ENCODE results near the gene ACTA1. TPM values are rescaled to one million over a fixed set of nuclear protein-coding genes. Genes with fewer than 3 reads are reported as not detected.
"Not testable (repeated sequence)": the region's sequence is repeated elsewhere in the genome, so short reads cannot be mapped to it uniquely, and the experiment has no call there.

The ACTA1 gene
- total RNA-seq, 1 experiment from 2014 or later = not detected

DNA sequence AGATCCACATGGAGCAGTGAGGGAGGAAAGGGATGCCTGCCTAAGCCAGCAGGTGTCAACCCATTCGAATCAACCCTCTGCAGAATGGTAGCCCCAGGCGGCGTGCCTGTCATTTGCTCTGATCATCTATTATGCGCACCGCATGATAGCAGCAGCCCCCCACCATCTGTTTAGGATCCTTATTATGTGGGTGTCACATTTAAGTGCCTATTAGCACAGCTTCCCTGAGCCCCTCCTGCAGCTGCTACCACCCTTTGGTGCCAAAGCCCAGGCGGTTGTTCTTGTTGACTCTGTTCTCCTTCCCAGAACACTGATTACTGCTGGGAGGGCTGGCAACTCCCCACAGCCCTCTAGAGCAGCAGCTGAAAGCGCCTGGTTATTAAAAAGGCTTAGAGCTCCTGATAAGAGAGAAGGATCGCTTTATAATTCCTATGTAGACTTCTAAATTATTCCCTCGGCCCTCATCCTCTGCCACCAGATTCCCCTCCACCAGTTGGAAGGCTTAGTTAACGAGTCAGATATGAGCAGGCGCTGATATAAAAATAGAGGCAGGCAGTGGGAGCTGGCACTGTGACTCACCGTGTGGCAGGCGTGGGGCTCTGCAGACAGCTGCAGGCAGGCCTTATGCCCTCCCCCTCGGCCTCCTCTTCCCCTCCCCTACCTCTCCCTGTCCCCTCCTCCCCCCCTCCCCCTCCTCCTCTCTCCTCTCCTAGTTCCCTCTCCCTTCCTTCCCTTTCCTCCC, 23.0 kb downstream of the ACTA1 start:
- peak; percentile 33 for DNase-seq (ENCODE audit: extremely low read depth, low read depth)

DNA sequence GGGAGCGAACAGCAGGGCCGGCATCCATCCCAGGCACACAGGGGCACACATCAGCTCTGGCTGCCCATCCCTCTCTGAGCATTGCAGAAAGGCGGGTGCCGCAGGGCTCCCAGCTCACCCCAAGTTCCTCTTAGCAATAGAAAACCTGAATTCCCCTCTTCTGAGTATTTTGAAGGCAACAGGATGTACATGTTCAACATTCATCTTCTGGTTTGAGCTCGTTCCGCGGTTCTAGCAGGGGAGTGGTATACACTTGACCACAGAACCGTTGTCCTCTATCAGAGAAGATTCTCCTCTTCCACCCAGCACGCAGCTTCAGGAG, 23.6 kb downstream of the ACTA1 start:
- no peak for DNase-seq (ENCODE audit: extremely low read depth, low read depth)

GRCh38 chr1:229409616-229410369, 24.1 kb downstream of the ACTA1 start:
- no peak for DNase-seq (ENCODE audit: extremely low read depth, low read depth)

DNA sequence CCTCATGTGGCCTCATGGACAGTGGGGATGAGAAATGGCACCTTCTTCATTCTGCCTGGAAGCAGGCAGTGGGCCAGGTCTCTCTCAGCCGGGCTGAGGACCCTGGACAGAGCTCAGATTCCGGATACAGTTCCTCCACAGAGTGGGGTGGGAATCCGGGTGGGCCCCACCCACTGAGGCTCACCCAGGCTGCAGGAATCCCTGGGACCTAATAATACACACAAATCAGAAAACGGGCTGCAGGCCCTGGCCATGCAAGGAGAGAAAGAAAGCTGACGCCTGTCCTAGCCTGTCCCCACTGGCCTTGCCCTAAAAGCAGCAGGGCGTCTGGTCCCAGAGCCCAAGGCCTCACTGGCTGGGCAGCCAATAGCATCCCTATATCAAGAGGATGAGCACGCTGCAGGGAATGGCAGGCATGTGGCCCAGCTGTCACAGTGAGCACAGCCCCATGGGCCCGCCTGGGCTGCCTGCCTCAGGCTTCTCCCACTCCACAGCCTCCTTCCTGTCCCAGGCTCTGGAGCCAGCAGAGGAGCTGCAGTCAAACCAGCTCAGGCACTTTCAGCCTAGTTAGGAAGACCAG, 25.3 kb downstream of the ACTA1 start:
- no peak for DNase-seq (ENCODE audit: extremely low read depth, low read depth)

- DNase-seq (ENCODE audit: extremely low read depth, low read depth) = no peak
Measured at GRCh38 chr1:229407206-229408026, 26.5 kb downstream of the ACTA1 start.

DNA sequence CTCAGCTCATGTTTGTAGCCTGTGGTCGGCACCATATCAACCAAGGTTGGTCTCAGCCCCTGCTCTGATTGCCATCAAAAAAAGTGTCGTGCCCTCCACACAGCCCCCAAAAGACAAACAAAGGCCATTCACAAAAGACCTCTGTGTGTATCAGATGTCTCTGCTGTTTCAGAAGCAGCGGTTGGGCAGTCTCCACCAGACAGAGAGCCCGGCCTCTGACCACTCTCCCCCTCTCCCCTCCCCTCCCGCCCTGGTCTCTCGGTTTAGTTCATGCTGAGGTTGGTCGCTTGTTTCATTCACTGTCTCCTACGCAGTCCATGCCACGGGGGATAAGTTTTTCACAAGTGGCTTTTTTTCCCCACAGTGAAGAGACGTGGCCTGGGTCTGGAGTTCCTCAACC, 27.1 kb downstream of the ACTA1 start:
- no peak for DNase-seq (ENCODE audit: extremely low read depth, low read depth)

- DNase-seq (ENCODE audit: extremely low read depth, low read depth) = no peak
Measured at GRCh38 chr1:229403573-229403972, 30.3 kb downstream of the ACTA1 start.

DNA sequence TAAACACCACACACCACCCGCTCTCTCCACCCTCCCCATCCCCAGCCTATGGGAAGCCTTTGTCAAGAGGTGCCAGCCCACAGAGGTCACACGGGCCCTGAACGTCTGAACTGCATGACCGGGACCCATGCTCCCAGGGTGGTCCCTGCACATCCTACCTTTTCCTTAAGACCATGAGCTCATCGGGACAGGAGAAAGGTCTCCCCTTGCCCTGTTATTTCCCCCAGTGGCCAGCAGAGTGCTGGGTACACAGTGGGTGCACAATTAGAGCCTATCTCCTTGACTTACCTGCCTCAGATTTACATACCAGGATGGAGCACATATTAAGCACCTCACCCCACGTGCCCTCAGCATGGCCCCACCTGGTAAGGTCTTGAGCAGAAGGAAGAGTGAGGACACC, 30.9 kb downstream of the ACTA1 start:
- no peak for DNase-seq (ENCODE audit: extremely low read depth, low read depth)

DNA sequence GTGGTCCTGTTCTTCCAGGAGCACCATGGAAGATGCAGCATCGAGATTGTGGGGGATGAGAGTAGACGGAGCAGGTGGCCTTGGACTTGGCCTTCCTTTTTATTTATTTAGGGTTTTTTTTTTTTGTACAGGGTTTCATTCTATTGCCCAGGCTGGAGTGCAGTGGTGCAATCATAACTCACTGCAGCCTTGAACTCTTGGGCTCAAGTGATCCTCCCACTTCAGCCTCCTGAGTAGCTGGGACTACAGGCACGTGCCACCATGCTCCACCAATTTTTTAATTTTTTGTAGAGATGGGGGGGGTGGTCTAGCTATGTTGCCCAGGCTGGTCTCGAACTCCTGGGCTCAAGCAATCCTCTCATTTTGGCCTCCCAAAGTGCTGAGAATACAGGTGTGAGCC, 31.6 kb downstream of the ACTA1 start:
- not testable (repeated sequence) for DNase-seq (ENCODE audit: extremely low read depth, low read depth)

DNA sequence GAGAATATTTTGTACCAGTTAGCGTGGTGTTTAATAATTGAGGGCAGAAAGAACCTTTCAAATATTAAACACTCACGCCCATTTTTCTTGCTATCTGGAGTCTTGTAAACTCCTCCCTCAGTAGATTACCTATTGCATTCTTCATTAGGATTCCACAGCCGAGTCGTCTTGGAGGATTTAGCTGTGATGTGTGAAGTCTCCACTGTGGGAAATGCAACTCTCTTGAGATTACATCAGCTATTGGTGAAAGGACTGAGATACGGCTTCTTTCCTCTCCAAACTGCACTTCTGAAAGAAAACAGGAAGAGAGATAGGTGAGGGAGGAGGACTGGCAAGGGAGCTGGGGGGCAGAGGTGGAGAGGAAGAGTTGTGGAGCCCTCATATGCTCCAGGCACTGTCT, 36.1 kb downstream of the ACTA1 start:
- peak; percentile 37 for DNase-seq (ENCODE audit: extremely low read depth, low read depth)

DNA sequence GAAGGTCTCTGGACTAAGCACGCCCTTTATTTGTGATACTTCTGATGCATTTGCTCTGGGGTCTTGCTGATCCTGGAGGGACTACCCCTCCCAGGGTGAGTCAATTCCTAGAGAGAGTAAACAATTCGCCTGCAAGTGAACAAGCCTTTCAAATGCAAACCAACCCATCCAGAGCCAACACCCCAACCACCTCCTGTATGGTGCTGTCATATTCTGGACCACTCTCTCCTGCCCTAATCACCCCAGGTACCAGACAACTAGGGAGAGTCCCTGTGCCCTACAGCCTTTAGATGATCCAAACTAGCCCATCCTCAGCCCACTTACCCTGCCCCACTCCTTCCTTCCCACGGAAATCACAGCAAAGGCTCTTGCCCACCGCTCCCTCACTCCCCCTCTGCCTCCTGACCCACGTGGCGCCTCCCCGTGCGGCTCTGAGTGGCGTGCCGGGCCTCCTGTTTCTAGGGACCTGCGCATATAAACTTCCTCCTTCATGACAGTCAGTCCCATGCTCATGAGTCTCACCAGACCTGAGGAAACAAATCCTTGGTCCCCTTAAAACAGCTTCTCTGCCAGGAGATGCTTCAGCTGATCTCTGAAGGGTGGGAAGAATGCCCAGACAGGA, 37.2 kb downstream of the ACTA1 start:
- DNase-seq (ENCODE audit: extremely low read depth, low read depth) = no peak

- not testable (repeated sequence) for DNase-seq (ENCODE audit: extremely low read depth, low read depth)
Measured at GRCh38 chr1:229394517-229394916, 39.4 kb downstream of the ACTA1 start.

GRCh38 chr1:229392936-229393335, 41.0 kb downstream of the ACTA1 start:
- no peak for DNase-seq (ENCODE audit: extremely low read depth, low read depth)

- DNase-seq (ENCODE audit: extremely low read depth, low read depth) = no peak
Measured at GRCh38 chr1:229390130-229390529, 43.8 kb downstream of the ACTA1 start.

DNA sequence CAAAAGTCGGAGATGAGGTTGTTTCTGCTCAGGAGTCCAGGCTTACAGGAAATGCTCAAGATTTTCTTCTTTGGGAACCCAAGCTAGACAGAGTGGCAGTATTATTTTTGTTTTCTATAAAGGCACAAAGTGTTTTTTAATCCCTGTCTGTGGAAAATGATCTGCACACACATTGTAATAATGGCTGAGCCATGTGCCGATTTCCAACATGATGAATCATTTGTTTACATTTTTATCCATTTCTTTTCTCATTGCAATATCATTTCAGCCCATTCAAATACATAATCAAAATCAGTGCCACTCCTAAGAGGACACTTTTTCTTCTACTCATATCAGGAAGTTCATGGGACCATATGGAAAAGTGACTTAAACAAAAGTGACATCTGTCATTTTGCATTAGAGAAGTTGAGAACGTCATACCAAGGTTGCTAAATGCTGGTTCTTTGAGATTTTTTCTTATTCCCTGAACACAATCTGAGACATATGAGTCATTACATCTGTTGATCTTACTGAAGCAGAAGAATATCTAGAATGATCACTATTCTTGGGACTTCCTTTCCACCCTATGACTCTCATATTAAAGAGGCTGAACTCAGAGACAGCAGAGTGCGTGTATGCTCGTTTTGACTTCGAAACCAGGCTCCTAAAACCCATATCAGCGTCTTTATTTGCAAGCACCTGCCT, 44.9 kb downstream of the ACTA1 start:
- DNase-seq (ENCODE audit: extremely low read depth, low read depth) = no peak

DNA sequence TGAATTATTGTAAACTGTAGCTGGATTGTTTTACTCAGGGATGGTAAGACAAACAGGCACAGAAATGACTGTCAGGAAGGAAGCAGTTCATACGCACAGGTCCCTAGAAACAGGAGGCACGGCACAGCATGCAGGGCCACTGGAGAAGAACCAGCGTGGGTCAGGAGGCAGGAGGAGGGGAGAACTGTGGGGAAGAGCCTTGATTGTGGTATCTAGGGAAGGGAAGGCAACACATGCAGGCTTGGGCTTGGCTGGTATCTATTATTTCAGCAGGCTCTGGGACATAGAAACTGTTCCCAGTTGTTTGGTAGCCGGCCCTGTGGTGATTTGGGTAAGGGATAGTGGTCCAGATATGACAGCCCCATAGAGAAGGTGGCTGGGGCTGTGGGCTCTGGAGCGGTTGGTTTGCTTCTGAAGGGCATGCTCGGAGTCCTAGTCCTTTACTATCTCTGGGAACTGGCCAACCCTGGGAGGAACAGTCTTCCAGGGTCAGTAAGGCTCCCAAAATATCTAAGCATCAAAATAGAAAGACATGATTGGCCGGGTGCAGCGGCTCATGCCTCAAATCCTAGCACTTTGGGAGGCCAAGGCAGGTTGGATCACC, 47.9 kb downstream of the ACTA1 start:
- no peak for DNase-seq (ENCODE audit: extremely low read depth, low read depth)

- no peak for DNase-seq (ENCODE audit: extremely low read depth, low read depth)
Measured at GRCh38 chr1:229384822-229385221, 49.1 kb downstream of the ACTA1 start.

- DNase-seq (ENCODE audit: extremely low read depth, low read depth) = no peak
Measured at GRCh38 chr1:229383961-229384360, 49.9 kb downstream of the ACTA1 start.

DNA sequence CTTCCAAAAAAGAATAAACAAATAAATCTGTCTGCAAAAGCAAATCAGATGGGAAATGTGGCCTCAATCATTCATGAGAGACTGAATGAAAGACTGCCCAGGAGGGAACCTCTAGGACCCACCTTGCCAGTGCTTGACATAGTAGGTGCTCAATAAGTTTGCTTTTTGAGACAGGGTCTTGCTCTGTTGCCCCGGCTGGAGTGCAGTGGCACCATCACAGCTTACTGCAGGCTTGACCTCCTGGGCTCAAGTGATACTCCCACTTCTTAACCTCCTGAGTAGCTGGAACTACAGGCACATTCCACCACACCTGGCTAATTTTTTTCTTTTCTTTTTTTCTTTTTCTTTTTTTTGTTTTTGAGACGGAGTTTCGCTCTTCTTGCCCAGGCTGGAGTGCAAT, 50.7 kb downstream of the ACTA1 start:
- DNase-seq (ENCODE audit: extremely low read depth, low read depth) = no peak

All from NCI-H460 (cell line).